HEK293 (cell line): ENCODE measurements around the gene TPM2.
A peak's percentile ranks its signal among the peaks of the same experiment; 100 is the strongest.

ENCODE experiments used
- CTCF ChIA-PET: fragments of 350-600 bp; formaldehyde crosslinking; extraction: SDS; loops from one replicate; lab custom pipeline; 2021; ENCODE audit warnings: antibody characterized with exemption; lab: Yijun Ruan, JAX
- POLR2A ChIA-PET: fragments of 300-600 bp; formaldehyde crosslinking; extraction: SDS; loops from one replicate; lab custom pipeline; 2020; ENCODE audit warnings: antibody characterized with exemption, inconsistent platforms; lab: Yijun Ruan, JAX
- H3K27ac ChIP-seq: fragments of 200-500 bp; sonication (Bioruptor generic); 2 replicates; pipeline ENCODE4 v1.5.1; 2014; ENCODE audit warnings: low read depth, low read length, control low read depth, inconsistent platforms; ENCODE audit errors: extremely low read depth
- H3K36me3 ChIP-seq, 2 experiments: fragments of 200-500 bp in 1 of 2; sonication (Bioruptor generic) in 1 of 2; 1 replicate in 1 of 2; 2 replicates in 1 of 2; pipeline ENCODE4 v1.5.1; 2014 to 2017; ENCODE audit warnings: inconsistent platforms in 2 of 2, low read length in 2 of 2; ENCODE audit not compliant: control insufficient read depth in 2 of 2, insufficient read depth in 1 of 2
- H3K4me1 ChIP-seq: fragments of 200-500 bp; sonication (Bioruptor generic); 2 replicates; pipeline ENCODE4 v1.5.1; 2014; ENCODE audit warnings: mild to moderate bottlenecking, low read length, inconsistent platforms; ENCODE audit not compliant: control insufficient read depth, insufficient read depth
- H3K4me3 ChIP-seq: 2 replicates; pipeline ENCODE4 v1.5.1; 2011; ENCODE audit warnings: low read depth, mild to moderate bottlenecking, control low read depth, low read length, moderate library complexity
- H3K9me3 ChIP-seq: fragments of 200-500 bp; sonication (Bioruptor generic); 2 replicates; pipeline ENCODE4 v1.5.1; 2014; ENCODE audit warnings: low read depth, low read length, inconsistent platforms; ENCODE audit not compliant: control insufficient read depth, insufficient read depth
- RBAK ChIP-seq: fragments of 450-650 bp; formaldehyde crosslinking; IDR thresholded peaks from 2 replicates; pipeline ENCODE4 v1.5.1; 2016; ENCODE audit warnings: missing biosample characterization, missing genetic modification characterization
- REPIN1 ChIP-seq: fragments of 450-650 bp; formaldehyde crosslinking; IDR thresholded peaks from 2 replicates; pipeline ENCODE4 v1.5.1; 2017; ENCODE audit warnings: missing biosample characterization, missing genetic modification characterization, low read depth
- SCRT1 ChIP-seq: fragments of 450-650 bp; formaldehyde crosslinking; IDR thresholded peaks from 2 replicates; pipeline ENCODE4 v1.5.1; 2016; ENCODE audit warnings: missing biosample characterization, missing genetic modification characterization, borderline replicate concordance
- SCRT2 ChIP-seq: fragments of 450-650 bp; formaldehyde crosslinking; IDR thresholded peaks from 2 replicates; pipeline ENCODE4 v1.5.1; 2016; ENCODE audit warnings: missing biosample characterization, missing genetic modification characterization
- SP2 ChIP-seq: fragments of 450-650 bp; formaldehyde crosslinking; IDR thresholded peaks from 2 replicates; pipeline ENCODE4 v1.5.1; 2016; ENCODE audit warnings: missing biosample characterization, missing genetic modification characterization
- SP7 ChIP-seq: fragments of 450-650 bp; formaldehyde crosslinking; IDR thresholded peaks from 2 replicates; pipeline ENCODE4 v1.5.1; 2016; ENCODE audit warnings: missing biosample characterization, missing genetic modification characterization
- ZFHX2 ChIP-seq: fragments of 450-650 bp; formaldehyde crosslinking; conservative IDR thresholded peaks from 2 replicates; pipeline ENCODE4 v1.5.1; 2016; ENCODE audit warnings: missing biosample characterization, missing genetic modification characterization
- ZNF350 ChIP-seq: fragments of 450-650 bp; formaldehyde crosslinking; IDR thresholded peaks from 2 replicates; pipeline ENCODE4 v1.5.0; 2017; ENCODE audit warnings: missing biosample characterization, mild to moderate bottlenecking, missing genetic modification characterization
- ZNF404 ChIP-seq: fragments of 450-650 bp; formaldehyde crosslinking; IDR thresholded peaks from 2 replicates; pipeline ENCODE4 v1.5.1; 2017; ENCODE audit warnings: missing biosample characterization, missing genetic modification characterization
- ZNF548 ChIP-seq: fragments of 450-650 bp; formaldehyde crosslinking; IDR thresholded peaks from 2 replicates; pipeline ENCODE4 v1.5.1; 2016; ENCODE audit warnings: missing biosample characterization, missing genetic modification characterization
- ZNF558 ChIP-seq: fragments of 450-650 bp; formaldehyde crosslinking; IDR thresholded peaks from 2 replicates; pipeline ENCODE4 v1.5.1; 2016; ENCODE audit warnings: missing biosample characterization, missing genetic modification characterization
- ZNF658 ChIP-seq: fragments of 450-650 bp; formaldehyde crosslinking; IDR thresholded peaks from 2 replicates; pipeline ENCODE4; 2016; ENCODE audit warnings: missing biosample characterization, missing genetic modification characterization
- ZNF660 ChIP-seq: fragments of 450-650 bp; IDR thresholded peaks from 2 replicates; pipeline ENCODE4 v1.5.1; 2018; ENCODE audit warnings: missing biosample characterization, mild to moderate bottlenecking, missing genetic modification characterization
- ZNF664 ChIP-seq: fragments of 450-650 bp; formaldehyde crosslinking; IDR thresholded peaks from 2 replicates; pipeline ENCODE4 v1.5.1; 2016; ENCODE audit warnings: missing biosample characterization, missing genetic modification characterization
- ZNF791 ChIP-seq: fragments of 450-650 bp; formaldehyde crosslinking; IDR thresholded peaks from 2 replicates; pipeline ENCODE4 v1.5.1; 2016; ENCODE audit warnings: missing biosample characterization, missing genetic modification characterization
- TF ChIP-seq, protein P1 (sequence below): fragments of 450-650 bp; formaldehyde crosslinking; IDR thresholded peaks from 2 replicates; pipeline ENCODE4 v1.5.1; 2016; ENCODE audit warnings: missing biosample characterization, missing genetic modification characterization, low read depth
- TF ChIP-seq, protein P2 (sequence below): fragments of 450-650 bp; formaldehyde crosslinking; IDR thresholded peaks from 2 replicates; pipeline ENCODE4 v1.5.1; 2017; ENCODE audit warnings: missing biosample characterization, missing genetic modification characterization
- TF ChIP-seq, protein P3 (sequence below): fragments of 450-650 bp; formaldehyde crosslinking; IDR thresholded peaks from 2 replicates; pipeline ENCODE4 v1.5.1; 2016; ENCODE audit warnings: missing biosample characterization, missing genetic modification characterization
- TF ChIP-seq, protein P4 (sequence below): fragments of 450-650 bp; formaldehyde crosslinking; IDR thresholded peaks from 2 replicates; pipeline ENCODE4 v1.5.1; 2016; ENCODE audit warnings: missing biosample characterization, missing genetic modification characterization, borderline replicate concordance
- TF ChIP-seq, protein P5 (sequence below): fragments of 450-650 bp; formaldehyde crosslinking; IDR thresholded peaks from 2 replicates; pipeline ENCODE4; 2016; ENCODE audit warnings: missing biosample characterization, missing genetic modification characterization

TPM2 gene

DNA sequence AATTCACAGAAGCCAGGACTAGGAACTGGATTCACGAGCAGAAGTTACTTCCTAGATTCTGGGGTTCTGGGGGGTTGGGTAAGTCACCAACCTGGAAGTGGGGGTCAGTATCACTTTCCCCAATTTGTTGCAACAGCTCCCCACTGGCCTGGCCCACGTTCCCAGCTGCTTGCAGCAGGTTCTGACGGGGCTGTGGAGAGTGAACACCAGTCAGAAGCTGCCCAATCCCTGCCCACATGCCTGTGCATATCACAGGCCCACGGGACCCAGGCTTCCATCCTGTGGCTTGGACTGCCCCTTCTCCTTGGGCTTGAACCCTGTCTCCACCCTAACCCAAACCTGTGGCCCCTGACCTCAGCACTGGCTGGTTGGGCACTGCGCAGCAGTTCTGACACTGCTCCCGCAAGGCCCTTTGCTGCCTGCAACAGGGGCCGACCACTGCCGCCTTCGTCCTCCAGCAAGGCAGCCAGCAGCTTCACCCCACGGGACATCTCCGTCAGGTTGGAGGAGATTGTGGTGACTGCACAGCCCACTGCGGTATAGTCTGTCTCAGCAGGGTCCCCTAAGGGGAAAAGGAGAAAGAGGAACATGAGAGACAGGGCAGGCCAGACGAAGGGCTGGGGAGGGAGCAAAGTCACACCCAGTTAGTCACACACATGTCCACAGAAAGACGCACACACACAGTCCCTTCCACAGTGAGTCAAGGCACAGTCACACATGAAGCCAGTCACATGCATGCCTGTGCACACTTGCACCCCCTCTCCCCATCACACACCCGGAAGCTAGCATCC, 29.2 kb upstream of the TPM2 start:
- Histone ChIP-seq H3K4me3 (no peak overlapping the region), H3K9me3 (no peaks in the 10 kb centered on the region), H3K27ac (no peak overlapping the region), H3K36me3 (peaks cover 12 to 99% of the 10 kb centered on the region in 2 experiments), H3K4me1 (no peaks in the 10 kb centered on the region)
- ChIA-PET CTCF (interaction anchor here (0.7 to 1.1 kb wide), 2 partner anchors 22 to 192 kb away, joined by 3 read pairs; no protein-coding TSS in a partner anchor), POLR2A (interaction anchor here (4.0 kb wide), 1 partner anchor 13 kb away, joined by 21 read pairs; the partner anchor contains the start of genes CREB3 and TLN1)
- no peak for TF ChIP-seq REPIN1 (tag by site-specific recombination)
- TF ChIP-seq, protein P1, sequence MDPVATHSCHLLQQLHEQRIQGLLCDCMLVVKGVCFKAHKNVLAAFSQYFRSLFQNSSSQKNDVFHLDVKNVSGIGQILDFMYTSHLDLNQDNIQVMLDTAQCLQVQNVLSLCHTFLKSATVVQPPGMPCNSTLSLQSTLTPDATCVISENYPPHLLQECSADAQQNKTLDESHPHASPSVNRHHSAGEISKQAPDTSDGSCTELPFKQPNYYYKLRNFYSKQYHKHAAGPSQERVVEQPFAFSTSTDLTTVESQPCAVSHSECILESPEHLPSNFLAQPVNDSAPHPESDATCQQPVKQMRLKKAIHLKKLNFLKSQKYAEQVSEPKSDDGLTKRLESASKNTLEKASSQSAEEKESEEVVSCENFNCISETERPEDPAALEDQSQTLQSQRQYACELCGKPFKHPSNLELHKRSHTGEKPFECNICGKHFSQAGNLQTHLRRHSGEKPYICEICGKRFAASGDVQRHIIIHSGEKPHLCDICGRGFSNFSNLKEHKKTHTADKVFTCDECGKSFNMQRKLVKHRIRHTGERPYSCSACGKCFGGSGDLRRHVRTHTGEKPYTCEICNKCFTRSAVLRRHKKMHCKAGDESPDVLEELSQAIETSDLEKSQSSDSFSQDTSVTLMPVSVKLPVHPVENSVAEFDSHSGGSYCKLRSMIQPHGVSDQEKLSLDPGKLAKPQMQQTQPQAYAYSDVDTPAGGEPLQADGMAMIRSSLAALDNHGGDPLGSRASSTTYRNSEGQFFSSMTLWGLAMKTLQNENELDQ, result no peak
- no peak for TF ChIP-seq SP2 (tag by site-specific recombination)
- TF ChIP-seq ZNF558 (tag by site-specific recombination), result no peak
- TF ChIP-seq, protein P2, sequence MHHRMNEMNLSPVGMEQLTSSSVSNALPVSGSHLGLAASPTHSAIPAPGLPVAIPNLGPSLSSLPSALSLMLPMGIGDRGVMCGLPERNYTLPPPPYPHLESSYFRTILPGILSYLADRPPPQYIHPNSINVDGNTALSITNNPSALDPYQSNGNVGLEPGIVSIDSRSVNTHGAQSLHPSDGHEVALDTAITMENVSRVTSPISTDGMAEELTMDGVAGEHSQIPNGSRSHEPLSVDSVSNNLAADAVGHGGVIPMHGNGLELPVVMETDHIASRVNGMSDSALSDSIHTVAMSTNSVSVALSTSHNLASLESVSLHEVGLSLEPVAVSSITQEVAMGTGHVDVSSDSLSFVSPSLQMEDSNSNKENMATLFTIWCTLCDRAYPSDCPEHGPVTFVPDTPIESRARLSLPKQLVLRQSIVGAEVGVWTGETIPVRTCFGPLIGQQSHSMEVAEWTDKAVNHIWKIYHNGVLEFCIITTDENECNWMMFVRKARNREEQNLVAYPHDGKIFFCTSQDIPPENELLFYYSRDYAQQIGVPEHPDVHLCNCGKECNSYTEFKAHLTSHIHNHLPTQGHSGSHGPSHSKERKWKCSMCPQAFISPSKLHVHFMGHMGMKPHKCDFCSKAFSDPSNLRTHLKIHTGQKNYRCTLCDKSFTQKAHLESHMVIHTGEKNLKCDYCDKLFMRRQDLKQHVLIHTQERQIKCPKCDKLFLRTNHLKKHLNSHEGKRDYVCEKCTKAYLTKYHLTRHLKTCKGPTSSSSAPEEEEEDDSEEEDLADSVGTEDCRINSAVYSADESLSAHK (tag by site-specific recombination), result no peak
- TF ChIP-seq ZNF664 (tag by site-specific recombination), result no peak
- TF ChIP-seq SP7, result no peak
- no peak for TF ChIP-seq ZNF791 (tag by site-specific recombination)
- TF ChIP-seq ZNF548 (tag by site-specific recombination), result no peak
- TF ChIP-seq, protein P3, sequence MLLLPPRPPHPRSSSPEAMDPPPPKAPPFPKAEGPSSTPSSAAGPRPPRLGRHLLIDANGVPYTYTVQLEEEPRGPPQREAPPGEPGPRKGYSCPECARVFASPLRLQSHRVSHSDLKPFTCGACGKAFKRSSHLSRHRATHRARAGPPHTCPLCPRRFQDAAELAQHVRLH, result no peak
- TF ChIP-seq RBAK (tag by site-specific recombination), result no peak
- TF ChIP-seq ZFHX2 (tag by site-specific recombination), result no peak
- no peak for TF ChIP-seq ZNF658 (tag by site-specific recombination)
- TF ChIP-seq ZNF404 (tag by site-specific recombination), result no peak
- TF ChIP-seq, protein P4, sequence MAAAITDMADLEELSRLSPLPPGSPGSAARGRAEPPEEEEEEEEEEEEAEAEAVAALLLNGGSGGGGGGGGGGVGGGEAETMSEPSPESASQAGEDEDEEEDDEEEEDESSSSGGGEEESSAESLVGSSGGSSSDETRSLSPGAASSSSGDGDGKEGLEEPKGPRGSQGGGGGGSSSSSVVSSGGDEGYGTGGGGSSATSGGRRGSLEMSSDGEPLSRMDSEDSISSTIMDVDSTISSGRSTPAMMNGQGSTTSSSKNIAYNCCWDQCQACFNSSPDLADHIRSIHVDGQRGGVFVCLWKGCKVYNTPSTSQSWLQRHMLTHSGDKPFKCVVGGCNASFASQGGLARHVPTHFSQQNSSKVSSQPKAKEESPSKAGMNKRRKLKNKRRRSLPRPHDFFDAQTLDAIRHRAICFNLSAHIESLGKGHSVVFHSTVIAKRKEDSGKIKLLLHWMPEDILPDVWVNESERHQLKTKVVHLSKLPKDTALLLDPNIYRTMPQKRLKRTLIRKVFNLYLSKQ (tag by site-specific recombination), result no peak

DNA sequence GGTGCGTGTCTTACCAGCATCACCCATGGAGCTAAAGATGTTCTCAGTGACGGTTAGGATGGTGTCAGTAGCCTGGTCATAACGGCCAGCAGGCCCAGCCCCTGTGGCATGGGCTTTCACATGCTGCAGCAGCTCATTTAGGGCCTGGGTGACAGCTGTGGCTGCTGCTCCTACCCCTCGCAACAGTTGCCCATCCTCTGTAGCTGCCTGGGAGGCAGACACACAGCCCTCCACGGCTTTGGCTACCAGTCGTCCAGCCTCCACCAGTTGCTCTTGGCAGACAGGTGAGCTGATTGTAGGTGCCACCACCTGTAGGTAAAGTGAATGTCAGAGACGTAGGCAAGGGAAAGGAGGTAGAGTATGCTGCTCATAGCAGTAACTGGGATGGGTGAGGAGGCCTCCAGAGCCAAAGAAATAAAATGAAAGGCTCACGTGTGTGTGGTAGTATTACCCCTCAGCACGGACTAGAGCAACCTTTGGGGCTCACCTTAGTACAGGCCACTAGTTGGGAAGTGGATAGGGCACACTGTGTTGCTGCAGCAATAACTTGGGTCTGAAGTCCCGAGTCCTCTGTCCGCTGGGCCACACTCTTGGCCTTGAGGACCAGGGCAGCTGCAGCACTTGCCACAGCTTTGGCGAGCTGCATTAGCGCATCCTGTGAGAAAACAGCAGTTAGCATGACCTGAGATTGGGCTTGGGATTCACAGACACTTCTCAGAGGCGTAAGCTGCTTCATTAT, 27.6 kb upstream of the TPM2 start:
- H3K9me3 ChIP-seq, result no peaks in the 10 kb centered on the region
- CTCF ChIA-PET, result interaction anchor here (1.0 to 2.0 kb wide), 3 partner anchors 21 to 194 kb away, joined by 3 to 13 read pairs (median 4); no protein-coding TSS in a partner anchor

More for the DNA sequence above, 27.6 kb upstream of the TPM2 start:
- Histone ChIP-seq H3K36me3 (peaks cover 16 to 97% of the 10 kb centered on the region in 2 experiments), H3K27ac (no peak overlapping the region), H3K4me3 (no peak overlapping the region), H3K4me1 (no peaks in the 10 kb centered on the region)
- peak; percentile 48; the same call in 1 of the 2 replicates for TF ChIP-seq SCRT1
- no peak for TF ChIP-seq ZNF350 (tag by site-specific recombination)
- TF ChIP-seq, protein P5, sequence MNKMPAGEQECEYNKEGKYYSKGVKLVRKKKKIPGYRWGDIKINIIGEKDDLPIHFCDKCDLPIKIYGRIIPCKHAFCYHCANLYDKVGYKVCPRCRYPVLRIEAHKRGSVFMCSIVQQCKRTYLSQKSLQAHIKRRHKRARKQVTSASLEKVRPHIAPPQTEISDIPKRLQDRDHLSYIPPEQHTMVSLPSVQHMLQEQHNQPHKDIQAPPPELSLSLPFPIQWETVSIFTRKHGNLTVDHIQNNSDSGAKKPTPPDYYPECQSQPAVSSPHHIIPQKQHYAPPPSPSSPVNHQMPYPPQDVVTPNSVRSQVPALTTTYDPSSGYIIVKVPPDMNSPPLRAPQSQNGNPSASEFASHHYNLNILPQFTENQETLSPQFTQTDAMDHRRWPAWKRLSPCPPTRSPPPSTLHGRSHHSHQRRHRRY (tag by site-specific recombination), result no peak
- peak; percentile 53; the same call in 1 of the 2 replicates for TF ChIP-seq SCRT2
- no peak for TF ChIP-seq ZNF660 (tag by site-specific recombination)
- POLR2A ChIA-PET, result interaction anchor here (1.0 to 1.6 kb wide), 4 partner anchors 11 to 33 kb away, joined by 3 to 5 read pairs (median 3); partner anchors contain the start of genes CREB3 and TLN1
